ENCODE data around the gene RFX6.

RFX6 gene

DNA sequence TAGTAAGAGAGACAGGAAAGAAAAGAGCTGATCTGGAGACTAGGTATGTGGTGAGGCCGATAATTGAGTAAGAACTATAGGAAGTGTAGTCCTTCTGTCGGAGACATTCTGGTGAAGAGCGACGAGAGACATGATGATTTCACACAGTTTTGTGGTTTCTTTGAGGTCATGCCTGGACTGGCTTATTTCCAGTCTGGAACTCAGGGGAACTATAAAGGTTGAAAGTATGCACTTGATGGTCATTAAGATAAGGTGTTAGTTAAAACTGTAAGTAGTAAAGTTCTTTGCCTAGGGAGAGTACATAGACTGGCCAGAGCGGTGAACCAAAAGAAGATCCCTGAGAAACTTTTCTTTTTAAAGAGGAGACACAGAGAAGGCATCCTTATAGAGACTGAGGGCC, 68.8 kb downstream of the RFX6 start:
- TF ChIP-seq TAF1 (IDR thresholded peaks at IDR 0.05; ENCODE audit: borderline replicate concordance, insufficient read depth, low read length) (no peak), POLR2AphosphoS5 (IDR thresholded peaks at IDR 0.05; ENCODE audit: low read depth, low read length) (no peak), SIN3A (IDR thresholded peaks at IDR 0.05; ENCODE audit: borderline replicate concordance, insufficient read depth, low read length) (no peak), FOXP2 (optimal IDR thresholded peaks at IDR 0.05; ENCODE audit: borderline replicate concordance, extremely low read depth, extremely low read length, insufficient read depth) (no peak)
- TF ChIP-seq, protein P1, sequence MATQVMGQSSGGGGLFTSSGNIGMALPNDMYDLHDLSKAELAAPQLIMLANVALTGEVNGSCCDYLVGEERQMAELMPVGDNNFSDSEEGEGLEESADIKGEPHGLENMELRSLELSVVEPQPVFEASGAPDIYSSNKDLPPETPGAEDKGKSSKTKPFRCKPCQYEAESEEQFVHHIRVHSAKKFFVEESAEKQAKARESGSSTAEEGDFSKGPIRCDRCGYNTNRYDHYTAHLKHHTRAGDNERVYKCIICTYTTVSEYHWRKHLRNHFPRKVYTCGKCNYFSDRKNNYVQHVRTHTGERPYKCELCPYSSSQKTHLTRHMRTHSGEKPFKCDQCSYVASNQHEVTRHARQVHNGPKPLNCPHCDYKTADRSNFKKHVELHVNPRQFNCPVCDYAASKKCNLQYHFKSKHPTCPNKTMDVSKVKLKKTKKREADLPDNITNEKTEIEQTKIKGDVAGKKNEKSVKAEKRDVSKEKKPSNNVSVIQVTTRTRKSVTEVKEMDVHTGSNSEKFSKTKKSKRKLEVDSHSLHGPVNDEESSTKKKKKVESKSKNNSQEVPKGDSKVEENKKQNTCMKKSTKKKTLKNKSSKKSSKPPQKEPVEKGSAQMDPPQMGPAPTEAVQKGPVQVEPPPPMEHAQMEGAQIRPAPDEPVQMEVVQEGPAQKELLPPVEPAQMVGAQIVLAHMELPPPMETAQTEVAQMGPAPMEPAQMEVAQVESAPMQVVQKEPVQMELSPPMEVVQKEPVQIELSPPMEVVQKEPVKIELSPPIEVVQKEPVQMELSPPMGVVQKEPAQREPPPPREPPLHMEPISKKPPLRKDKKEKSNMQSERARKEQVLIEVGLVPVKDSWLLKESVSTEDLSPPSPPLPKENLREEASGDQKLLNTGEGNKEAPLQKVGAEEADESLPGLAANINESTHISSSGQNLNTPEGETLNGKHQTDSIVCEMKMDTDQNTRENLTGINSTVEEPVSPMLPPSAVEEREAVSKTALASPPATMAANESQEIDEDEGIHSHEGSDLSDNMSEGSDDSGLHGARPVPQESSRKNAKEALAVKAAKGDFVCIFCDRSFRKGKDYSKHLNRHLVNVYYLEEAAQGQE (IDR thresholded peaks at IDR 0.05; ENCODE audit: insufficient read depth in 1 of 2, low read depth in 2 of 2, low read length in 2 of 2): no peak

DNA sequence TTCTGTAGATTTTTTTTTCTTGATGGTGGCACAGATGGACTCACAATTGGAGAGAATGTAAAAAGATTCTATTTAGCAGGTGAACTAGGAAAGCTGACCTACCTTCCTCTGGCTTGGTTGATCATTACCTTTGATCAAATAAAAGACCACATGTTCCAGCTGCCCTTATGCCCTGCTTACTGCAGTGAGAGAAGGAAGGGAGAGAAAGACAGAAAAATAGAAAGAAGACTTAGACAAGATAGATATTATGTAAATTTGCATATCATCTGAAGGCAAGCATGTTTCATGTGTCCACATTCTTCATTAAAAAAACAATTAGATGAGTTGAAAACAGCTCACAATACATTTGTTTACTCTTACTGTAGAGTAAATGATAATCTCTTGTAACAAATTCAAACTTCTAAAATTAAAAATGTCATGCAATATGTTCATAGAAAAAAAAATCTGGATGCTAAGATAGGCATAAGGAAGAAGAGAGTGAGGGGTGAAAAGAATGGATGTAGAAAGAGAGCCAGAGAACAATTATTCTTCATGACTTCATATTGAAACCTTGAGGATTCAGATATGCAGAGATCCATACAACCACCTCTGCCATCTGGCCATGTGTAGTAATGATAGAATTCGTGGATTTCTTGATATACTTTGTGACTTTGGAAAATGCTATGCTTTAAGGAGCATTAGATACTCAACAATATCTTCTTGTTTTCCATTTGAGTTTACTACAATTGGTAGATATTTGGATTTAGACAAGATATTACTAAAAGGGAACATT, 71.7 kb downstream of the RFX6 start:
- TF ChIP-seq, protein P1 (IDR thresholded peaks at IDR 0.05; ENCODE audit: insufficient read depth in 1 of 2, low read depth in 2 of 2, low read length in 2 of 2): no peak
- TF ChIP-seq FOXP2 (optimal IDR thresholded peaks at IDR 0.05; ENCODE audit: borderline replicate concordance, extremely low read depth, extremely low read length, insufficient read depth) (no peak), SIN3A (IDR thresholded peaks at IDR 0.05; ENCODE audit: borderline replicate concordance, insufficient read depth, low read length) (no peak), POLR2AphosphoS5 (IDR thresholded peaks at IDR 0.05; ENCODE audit: low read depth, low read length) (no peak), TAF1 (IDR thresholded peaks at IDR 0.05; ENCODE audit: borderline replicate concordance, insufficient read depth, low read length) (no peak)

DNA sequence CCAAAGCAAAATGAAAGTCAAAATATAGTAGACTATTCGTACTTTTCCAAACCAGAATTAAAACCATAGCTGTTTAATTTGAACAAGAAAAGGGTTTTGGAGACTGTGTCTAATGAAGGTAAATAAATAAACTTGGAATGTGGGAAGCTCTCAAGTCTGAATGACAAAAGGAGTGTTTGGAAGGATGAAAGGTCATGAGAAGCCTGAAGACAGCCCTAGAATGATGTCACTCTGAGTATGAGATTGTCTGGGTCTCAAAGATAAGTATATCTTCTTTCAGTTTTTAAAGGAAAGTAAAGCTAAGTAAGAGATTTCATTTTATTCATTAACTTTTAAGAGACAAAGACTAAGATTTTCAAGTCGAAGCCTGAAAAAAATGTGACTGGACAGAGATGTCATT, 72.9 kb downstream of the RFX6 start:
- no peak for TF ChIP-seq POLR2AphosphoS5 (IDR thresholded peaks at IDR 0.05; ENCODE audit: low read depth, low read length)
- TF ChIP-seq TAF1 (IDR thresholded peaks at IDR 0.05; ENCODE audit: borderline replicate concordance, insufficient read depth, low read length): no peak
- TF ChIP-seq, protein P1 (IDR thresholded peaks at IDR 0.05; ENCODE audit: insufficient read depth in 1 of 2, low read depth in 2 of 2, low read length in 2 of 2): no peak
- no peak for TF ChIP-seq FOXP2 (optimal IDR thresholded peaks at IDR 0.05; ENCODE audit: borderline replicate concordance, extremely low read depth, extremely low read length, insufficient read depth)
- no peak for TF ChIP-seq SIN3A (IDR thresholded peaks at IDR 0.05; ENCODE audit: borderline replicate concordance, insufficient read depth, low read length)

DNA sequence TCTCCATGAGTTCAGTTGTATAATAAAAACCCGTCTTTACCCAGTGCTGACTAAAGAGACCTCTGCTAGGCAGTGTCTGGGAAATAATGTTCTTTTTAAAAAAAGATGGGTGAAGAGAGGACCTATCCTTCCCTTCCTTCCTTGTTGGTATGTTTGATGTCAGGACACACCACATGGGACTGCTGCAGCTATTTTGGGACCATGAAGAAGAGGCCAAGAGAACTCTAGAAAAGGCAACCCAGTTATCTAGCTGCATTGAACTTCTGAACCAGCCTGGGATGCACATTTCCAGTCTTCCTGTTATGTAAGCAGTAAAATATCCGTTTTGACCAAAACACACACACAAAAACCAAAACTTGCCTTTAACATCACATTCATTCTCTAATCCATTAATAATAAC, 77.3 kb downstream of the RFX6 start:
- TF ChIP-seq SIN3A (IDR thresholded peaks at IDR 0.05; ENCODE audit: borderline replicate concordance, insufficient read depth, low read length) (no peak), TAF1 (IDR thresholded peaks at IDR 0.05; ENCODE audit: borderline replicate concordance, insufficient read depth, low read length) (no peak), POLR2AphosphoS5 (IDR thresholded peaks at IDR 0.05; ENCODE audit: low read depth, low read length) (no peak), FOXP2 (optimal IDR thresholded peaks at IDR 0.05; ENCODE audit: borderline replicate concordance, extremely low read depth, extremely low read length, insufficient read depth) (no peak)
- TF ChIP-seq, protein P1 (IDR thresholded peaks at IDR 0.05; ENCODE audit: insufficient read depth in 1 of 2, low read depth in 2 of 2, low read length in 2 of 2): no peak
